HCT116 (cell line): ENCODE results near the gene MEIOB. TPM values are rescaled to one million over a fixed set of nuclear protein-coding genes. Genes with fewer than 3 reads are reported as not detected.

ENCODE experiments used
- ATAC-seq: fragments of 200-7000 bp; cut with Tn5 transposase; 2 replicates; pipeline ENCODE4 v1.9.1; 2020; ENCODE audit warnings: mild to moderate bottlenecking, moderate library complexity
- BruUV-seq: library from RNA; stranded (reverse); fragments of 400-500 nt; replicated peaks from 2 replicates; lab custom pipeline; 2021; lab: Mats Ljungman, UMichigan
- CTCF ChIA-PET: fragments of 300-600 bp; sonication (Branson Sonifier 250); formaldehyde crosslinking; loops from one replicate; lab custom pipeline; 2021; ENCODE audit warnings: antibody characterized with exemption; lab: Charles Lee
- POLR2A ChIA-PET: fragments of 300-600, 350-600 bp; sonication (Branson Sonifier 250); formaldehyde crosslinking; loops from one replicate; lab custom pipeline; 2021; ENCODE audit warnings: antibody characterized with exemption; lab: Charles Lee
- RAD21 ChIA-PET, 2 experiments: fragments of 300-600 bp; sonication (Branson Sonifier 250); formaldehyde crosslinking; loops; one replicate each; lab custom pipeline; 2023; ENCODE audit warnings: low total read pairs in 2 of 2; ENCODE audit not compliant: uncharacterized antibody in 2 of 2, unreplicated experiment in 2 of 2, low non-redundant PET in 1 of 2; lab: Charles Lee
- DNase-seq: peaks from one replicate; pipeline ENCODE4 v3.0.0-alpha.2; 2010; ENCODE audit warnings: low read depth, low spot score
- H2AFZ ChIP-seq: fragments of 200-600 bp; shearing (Covaris generic), sonication (generic); 2 replicates; pipeline ENCODE4 v1.6.1; 2017; ENCODE audit warnings: low read depth, mixed run types, mixed read lengths, antibody characterized with exemption, low read length; ENCODE audit not compliant: poor library complexity, severe bottlenecking
- H3K27ac ChIP-seq: 2 replicates; pipeline ENCODE4 v1.5.1; 2012; ENCODE audit warnings: low read depth, low read length
- H3K27me3 ChIP-seq: fragments of 200-600 bp; sonication (generic); 2 replicates; pipeline ENCODE4 v1.6.1; 2016; ENCODE audit warnings: mixed run types, low read length, mixed read lengths; ENCODE audit not compliant: insufficient read depth
- H3K36me3 ChIP-seq, 2 experiments: fragments of 200-500 bp in 1 of 2; fragments of 200-600 bp in 1 of 2; sonication (Bioruptor generic) in 1 of 2; sonication (generic) in 1 of 2; 2 replicates each; pipeline versions ENCODE4 v1.5.1 to v1.6.1; 2014 to 2016; ENCODE audit warnings: low read length in 2 of 2, inconsistent platforms in 1 of 2, mixed read lengths in 1 of 2, mixed run types in 1 of 2; ENCODE audit not compliant: insufficient read depth in 2 of 2, control insufficient read depth in 1 of 2
- H3K4me1 ChIP-seq, 2 experiments: fragments of 200-600 bp in 1 of 2; sonication (generic) in 1 of 2; 2 replicates each; pipeline versions ENCODE4 v1.5.1 to v1.6.1; 2012 to 2017; ENCODE audit warnings: low read length in 2 of 2, inconsistent platforms in 1 of 2, mild to moderate bottlenecking in 1 of 2, mixed read lengths in 1 of 2, mixed run types in 1 of 2, moderate library complexity in 1 of 2; ENCODE audit not compliant: insufficient read depth in 2 of 2, control insufficient read depth in 1 of 2
- H3K4me2 ChIP-seq: fragments of 200-600 bp; sonication (generic); 2 replicates; pipeline ENCODE4 v1.6.1; 2017; ENCODE audit warnings: mixed run types, low read length, mixed read lengths
- H3K4me3 ChIP-seq, 2 experiments: fragments of 200-600 bp in 1 of 2; sonication (generic) in 1 of 2; replicated peaks in 1 of 2; 2 replicates each; pipeline ENCODE4 v1.5.1; 2011 to 2016; ENCODE audit warnings: low read length in 2 of 2, control low read depth in 1 of 2, low read depth in 1 of 2, mild to moderate bottlenecking in 1 of 2, mixed read lengths in 1 of 2, mixed run types in 1 of 2
- H3K79me2 ChIP-seq: fragments of 200-600 bp; sonication (generic); 2 replicates; pipeline ENCODE4 v1.6.1; 2017; ENCODE audit warnings: mild to moderate bottlenecking, mixed run types, low read length, moderate library complexity, mixed read lengths; ENCODE audit not compliant: insufficient read depth
- H3K9ac ChIP-seq: fragments of 200-600 bp; sonication (generic); 2 replicates; pipeline ENCODE4 v1.6.1; 2016; ENCODE audit warnings: low read length, mixed read lengths
- H3K9me2 ChIP-seq: fragments of 200-600 bp; sonication (generic), shearing (Covaris generic); 2 replicates; pipeline ENCODE4 v1.6.1; 2017; ENCODE audit warnings: mixed run types, mild to moderate bottlenecking, moderate library complexity; ENCODE audit not compliant: insufficient read depth
- H3K9me3 ChIP-seq, 2 experiments: fragments of 200-500 bp in 1 of 2; fragments of 200-600 bp in 1 of 2; sonication (Bioruptor generic) in 1 of 2; sonication (generic) in 1 of 2; 2 replicates each; pipeline ENCODE4 v1.6.1; 2014 to 2017; ENCODE audit warnings: low read length in 2 of 2, mixed read lengths in 2 of 2, inconsistent platforms in 1 of 2, low read depth in 1 of 2, mild to moderate bottlenecking in 1 of 2, mixed run types in 1 of 2, moderate library complexity in 1 of 2; ENCODE audit not compliant: control insufficient read depth in 1 of 2, insufficient read depth in 1 of 2
- H4K20me1 ChIP-seq: fragments of 200-600 bp; sonication (generic), shearing (Covaris generic); 2 replicates; pipeline ENCODE4 v1.6.1; 2017; ENCODE audit warnings: mixed run types, mild to moderate bottlenecking, moderate library complexity; ENCODE audit not compliant: insufficient read depth
- CEBPB ChIP-seq: IDR thresholded peaks from 2 replicates; pipeline ENCODE4 v1.6.1; 2012; ENCODE audit warnings: low read depth
- EGR1 ChIP-seq: IDR thresholded peaks from 2 replicates; pipeline ENCODE4 v1.6.1; 2012; ENCODE audit warnings: low read depth
- ELF1 ChIP-seq: IDR thresholded peaks from 2 replicates; pipeline ENCODE4 v1.6.1; 2012; ENCODE audit warnings: low read depth, borderline replicate concordance
- EZH2 ChIP-seq: fragments of 200-600 bp; sonication (generic); IDR thresholded peaks from 2 replicates; pipeline ENCODE4 v1.6.1; 2017; ENCODE audit warnings: antibody characterized with exemption, mixed run types
- EZH2phosphoT487 ChIP-seq: fragments of 200-600 bp; IDR thresholded peaks from 2 replicates; pipeline ENCODE4 v1.6.1; 2018; ENCODE audit warnings: antibody characterized with exemption, borderline replicate concordance
- FOSL1 ChIP-seq: IDR thresholded peaks from 2 replicates; pipeline ENCODE4 v1.6.1; 2012; ENCODE audit warnings: low read depth
- JUND ChIP-seq: IDR thresholded peaks from 2 replicates; pipeline ENCODE4 v1.6.1; 2012
- RAD21 ChIP-seq: IDR thresholded peaks from 2 replicates; pipeline ENCODE4 v1.6.1; 2012; ENCODE audit warnings: low read depth, mild to moderate bottlenecking
- SIN3A ChIP-seq: IDR thresholded peaks from 2 replicates; pipeline ENCODE4 v1.6.1; 2012; ENCODE audit warnings: low read depth
- SRF ChIP-seq: IDR thresholded peaks from 2 replicates; pipeline ENCODE4 v1.6.1; 2012; ENCODE audit warnings: low read depth
- YY1 ChIP-seq: IDR thresholded peaks from 2 replicates; pipeline ENCODE4 v1.6.1; 2011; ENCODE audit warnings: low read length, low read depth, moderate library complexity, mild to moderate bottlenecking; ENCODE audit not compliant: insufficient replicate concordance; ENCODE audit errors: extremely low read depth
- intact Hi-C: fragments of 100-400 bp; cut with micrococcal nuclease; formaldehyde crosslinking; loops from 2 replicates; pipeline ENCODE4 v1.10.0; 2022
- total RNA-seq: library from RNA; stranded (reverse); gene quantifications from one replicate; pipeline ENCODE4 v1.2.1, GENCODE V29; 2021; ENCODE audit not compliant: unreplicated experiment
- TF ChIP-seq, protein P1 (sequence below): IDR thresholded peaks from 2 replicates; pipeline ENCODE4 v1.6.1; 2011; ENCODE audit warnings: mild to moderate bottlenecking, low read length, moderate library complexity; ENCODE audit not compliant: insufficient replicate concordance; ENCODE audit errors: extremely low read depth
- TF ChIP-seq, protein P2 (sequence below): IDR thresholded peaks from 2 replicates; pipeline ENCODE4 v1.6.1; 2012
- TF ChIP-seq, protein P3 (sequence below): IDR thresholded peaks from 2 replicates; pipeline ENCODE4 v1.6.1; 2012
- TF ChIP-seq, protein P4 (sequence below): IDR thresholded peaks from 2 replicates; pipeline ENCODE4 v1.6.1; 2012; ENCODE audit warnings: low read depth

Gene MEIOB
- total RNA-seq, 1 experiment from 2014 or later, result 0.59 TPM

DNA sequence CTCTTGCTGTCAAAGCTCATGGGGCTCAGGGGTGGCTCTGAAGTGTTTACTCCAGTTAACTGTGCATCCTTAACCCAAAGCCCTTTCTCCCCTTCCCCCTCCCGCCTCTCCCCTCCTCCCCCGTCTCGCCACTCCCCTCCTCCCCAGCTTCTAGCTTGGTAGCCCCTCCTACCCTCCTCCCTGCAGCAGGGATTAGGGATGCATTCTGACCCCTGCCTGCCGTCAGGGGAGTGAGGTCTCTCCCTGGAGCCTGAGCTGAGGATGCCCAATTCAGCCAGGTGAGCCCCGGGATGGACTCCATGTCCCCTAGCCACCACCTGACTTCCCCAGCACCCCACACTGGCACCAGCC lies 44.7 kb upstream of the MEIOB start:
- no peaks in the 10 kb centered on the region for H3K9me2 ChIP-seq
- no peaks in the 10 kb centered on the region for H3K79me2 ChIP-seq
- ChIA-PET CTCF (no interaction called here), RAD21 (no interaction called here), POLR2A (no interaction called here)
- H3K27me3 ChIP-seq, result no peaks in the 10 kb centered on the region
- no peak overlapping the region for H3K4me3 ChIP-seq
- H3K27ac ChIP-seq, result no peak overlapping the region
- DNase-seq, result no peak
- no peak overlapping the region for H3K9ac ChIP-seq
- no peaks in the 10 kb centered on the region for H3K36me3 ChIP-seq
- TF ChIP-seq YY1 (no peak), EZH2 (no peak), SIN3A (no peak), SRF (no peak), CEBPB (no peak), JUND (no peak), EGR1 (no peak), EZH2phosphoT487 (no peak), FOSL1 (no peak), RAD21 (no peak), ELF1 (no peak)
- TF ChIP-seq, protein P1, sequence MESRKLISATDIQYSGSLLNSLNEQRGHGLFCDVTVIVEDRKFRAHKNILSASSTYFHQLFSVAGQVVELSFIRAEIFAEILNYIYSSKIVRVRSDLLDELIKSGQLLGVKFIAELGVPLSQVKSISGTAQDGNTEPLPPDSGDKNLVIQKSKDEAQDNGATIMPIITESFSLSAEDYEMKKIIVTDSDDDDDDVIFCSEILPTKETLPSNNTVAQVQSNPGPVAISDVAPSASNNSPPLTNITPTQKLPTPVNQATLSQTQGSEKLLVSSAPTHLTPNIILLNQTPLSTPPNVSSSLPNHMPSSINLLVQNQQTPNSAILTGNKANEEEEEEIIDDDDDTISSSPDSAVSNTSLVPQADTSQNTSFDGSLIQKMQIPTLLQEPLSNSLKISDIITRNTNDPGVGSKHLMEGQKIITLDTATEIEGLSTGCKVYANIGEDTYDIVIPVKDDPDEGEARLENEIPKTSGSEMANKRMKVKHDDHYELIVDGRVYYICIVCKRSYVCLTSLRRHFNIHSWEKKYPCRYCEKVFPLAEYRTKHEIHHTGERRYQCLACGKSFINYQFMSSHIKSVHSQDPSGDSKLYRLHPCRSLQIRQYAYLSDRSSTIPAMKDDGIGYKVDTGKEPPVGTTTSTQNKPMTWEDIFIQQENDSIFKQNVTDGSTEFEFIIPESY, result no peak
- TF ChIP-seq, protein P2, sequence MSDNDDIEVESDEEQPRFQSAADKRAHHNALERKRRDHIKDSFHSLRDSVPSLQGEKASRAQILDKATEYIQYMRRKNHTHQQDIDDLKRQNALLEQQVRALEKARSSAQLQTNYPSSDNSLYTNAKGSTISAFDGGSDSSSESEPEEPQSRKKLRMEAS, result no peak
- TF ChIP-seq, protein P3, sequence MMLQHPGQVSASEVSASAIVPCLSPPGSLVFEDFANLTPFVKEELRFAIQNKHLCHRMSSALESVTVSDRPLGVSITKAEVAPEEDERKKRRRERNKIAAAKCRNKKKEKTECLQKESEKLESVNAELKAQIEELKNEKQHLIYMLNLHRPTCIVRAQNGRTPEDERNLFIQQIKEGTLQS, result no peak
- TF ChIP-seq, protein P4, sequence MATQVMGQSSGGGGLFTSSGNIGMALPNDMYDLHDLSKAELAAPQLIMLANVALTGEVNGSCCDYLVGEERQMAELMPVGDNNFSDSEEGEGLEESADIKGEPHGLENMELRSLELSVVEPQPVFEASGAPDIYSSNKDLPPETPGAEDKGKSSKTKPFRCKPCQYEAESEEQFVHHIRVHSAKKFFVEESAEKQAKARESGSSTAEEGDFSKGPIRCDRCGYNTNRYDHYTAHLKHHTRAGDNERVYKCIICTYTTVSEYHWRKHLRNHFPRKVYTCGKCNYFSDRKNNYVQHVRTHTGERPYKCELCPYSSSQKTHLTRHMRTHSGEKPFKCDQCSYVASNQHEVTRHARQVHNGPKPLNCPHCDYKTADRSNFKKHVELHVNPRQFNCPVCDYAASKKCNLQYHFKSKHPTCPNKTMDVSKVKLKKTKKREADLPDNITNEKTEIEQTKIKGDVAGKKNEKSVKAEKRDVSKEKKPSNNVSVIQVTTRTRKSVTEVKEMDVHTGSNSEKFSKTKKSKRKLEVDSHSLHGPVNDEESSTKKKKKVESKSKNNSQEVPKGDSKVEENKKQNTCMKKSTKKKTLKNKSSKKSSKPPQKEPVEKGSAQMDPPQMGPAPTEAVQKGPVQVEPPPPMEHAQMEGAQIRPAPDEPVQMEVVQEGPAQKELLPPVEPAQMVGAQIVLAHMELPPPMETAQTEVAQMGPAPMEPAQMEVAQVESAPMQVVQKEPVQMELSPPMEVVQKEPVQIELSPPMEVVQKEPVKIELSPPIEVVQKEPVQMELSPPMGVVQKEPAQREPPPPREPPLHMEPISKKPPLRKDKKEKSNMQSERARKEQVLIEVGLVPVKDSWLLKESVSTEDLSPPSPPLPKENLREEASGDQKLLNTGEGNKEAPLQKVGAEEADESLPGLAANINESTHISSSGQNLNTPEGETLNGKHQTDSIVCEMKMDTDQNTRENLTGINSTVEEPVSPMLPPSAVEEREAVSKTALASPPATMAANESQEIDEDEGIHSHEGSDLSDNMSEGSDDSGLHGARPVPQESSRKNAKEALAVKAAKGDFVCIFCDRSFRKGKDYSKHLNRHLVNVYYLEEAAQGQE, result no peak
- TF ChIP-seq, all 23 proteins: peak for 0
- Histone ChIP-seq H3K9me3 (no peaks in the 10 kb centered on the region), H3K4me1 (peaks cover 16 to 23% of the 10 kb centered on the region in 2 experiments), H3K4me2 (no peak overlapping the region), H2AFZ (no peak overlapping the region), H4K20me1 (no peaks in the 10 kb centered on the region)
- BruUV-seq, result no TSS peak
- intact Hi-C loops, result no loop called here
- ATAC-seq, result no peak
